Sigmoid colon (tissue), 4 donors: ENCODE data around the gene UFM1.

Experiments
- POLR2A ChIP-seq, 2 donors: fragments of 450-650 bp; IDR thresholded peaks; one replicate each; pipeline ENCODE4 v1.6.1; 2016; ENCODE audit warnings: antibody characterized with exemption in 2 of 2, mild to moderate bottlenecking in 2 of 2, moderate library complexity in 2 of 2
- POLR2AphosphoS5 ChIP-seq, 4 donors: sonication (generic); formaldehyde crosslinking; IDR thresholded peaks; one replicate each; pipeline ENCODE4 v1.6.1; 2017; ENCODE audit warnings: antibody characterized with exemption in 4 of 4
- TF ChIP-seq, protein P1 (sequence below), 4 experiments: fragments of 450-650 bp in 3 of 4; fragments of 200-600 bp in 1 of 4; IDR thresholded peaks; one replicate each; pipeline ENCODE4 v1.5.1; 2016 to 2019; ENCODE audit warnings: antibody characterized with exemption in 4 of 4, mild to moderate bottlenecking in 3 of 4, moderate library complexity in 2 of 4

DNA sequence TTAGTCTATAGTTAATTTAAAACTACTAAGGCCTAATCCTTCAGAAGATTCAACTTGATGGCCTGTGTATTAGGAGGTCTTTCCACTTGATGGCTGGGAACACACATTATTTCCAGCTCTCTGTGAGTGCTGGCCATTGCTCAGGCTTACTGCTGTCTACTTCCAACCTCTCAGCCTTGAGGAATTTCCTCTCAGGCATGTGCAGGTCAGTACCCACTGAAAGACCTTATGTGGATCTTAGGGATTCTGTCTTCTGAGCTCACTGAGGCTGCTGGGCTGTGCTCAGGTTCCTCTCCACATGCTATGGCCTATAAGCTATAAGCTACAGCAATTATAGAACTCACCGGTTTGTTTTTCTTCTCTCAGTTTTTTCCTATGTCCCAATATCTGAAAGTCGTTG lies 11.6 kb upstream of the UFM1 start:
- TF ChIP-seq, protein P1, sequence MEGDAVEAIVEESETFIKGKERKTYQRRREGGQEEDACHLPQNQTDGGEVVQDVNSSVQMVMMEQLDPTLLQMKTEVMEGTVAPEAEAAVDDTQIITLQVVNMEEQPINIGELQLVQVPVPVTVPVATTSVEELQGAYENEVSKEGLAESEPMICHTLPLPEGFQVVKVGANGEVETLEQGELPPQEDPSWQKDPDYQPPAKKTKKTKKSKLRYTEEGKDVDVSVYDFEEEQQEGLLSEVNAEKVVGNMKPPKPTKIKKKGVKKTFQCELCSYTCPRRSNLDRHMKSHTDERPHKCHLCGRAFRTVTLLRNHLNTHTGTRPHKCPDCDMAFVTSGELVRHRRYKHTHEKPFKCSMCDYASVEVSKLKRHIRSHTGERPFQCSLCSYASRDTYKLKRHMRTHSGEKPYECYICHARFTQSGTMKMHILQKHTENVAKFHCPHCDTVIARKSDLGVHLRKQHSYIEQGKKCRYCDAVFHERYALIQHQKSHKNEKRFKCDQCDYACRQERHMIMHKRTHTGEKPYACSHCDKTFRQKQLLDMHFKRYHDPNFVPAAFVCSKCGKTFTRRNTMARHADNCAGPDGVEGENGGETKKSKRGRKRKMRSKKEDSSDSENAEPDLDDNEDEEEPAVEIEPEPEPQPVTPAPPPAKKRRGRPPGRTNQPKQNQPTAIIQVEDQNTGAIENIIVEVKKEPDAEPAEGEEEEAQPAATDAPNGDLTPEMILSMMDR (IDR thresholded peaks at IDR 0.05), result no peak
- TF ChIP-seq POLR2AphosphoS5 (IDR thresholded peaks at IDR 0.05), result no peak
- TF ChIP-seq POLR2A (IDR thresholded peaks at IDR 0.05), result no peak
